HG03565 (cell line): ENCODE data around the gene LRRC8A.
A peak's percentile ranks its signal among the peaks of the same experiment; 100 is the strongest.
"Not testable (repeated sequence)": the region's sequence is repeated elsewhere in the genome, so short reads cannot be mapped to it uniquely, and the experiment has no call there.

Experiments
- ATAC-seq: cut with Tn5 transposase; IDR thresholded peaks from one replicate; pipeline ENCODE4 v1.9.1; 2021; ENCODE audit warnings: mild to moderate bottlenecking, moderate library complexity; ENCODE audit not compliant: unreplicated experiment

Gene LRRC8A

GRCh38 chr9:128881884-128882676, at the start of gene LRRC8A, which contains the start of gene KYAT1:
LRRC8A (plus strand) TSS chr9:128882133; CDS start chr9:128907165, 25,032 bp downstream.
KYAT1 (minus strand) TSS chr9:128881950; CDS start chr9:128845405, 36,545 bp downstream.
- ATAC-seq: peak; percentile 88

- no peak for ATAC-seq
Observed at GRCh38 chr9:128833696-128834095, 48.2 kb upstream of the LRRC8A start.

DNA sequence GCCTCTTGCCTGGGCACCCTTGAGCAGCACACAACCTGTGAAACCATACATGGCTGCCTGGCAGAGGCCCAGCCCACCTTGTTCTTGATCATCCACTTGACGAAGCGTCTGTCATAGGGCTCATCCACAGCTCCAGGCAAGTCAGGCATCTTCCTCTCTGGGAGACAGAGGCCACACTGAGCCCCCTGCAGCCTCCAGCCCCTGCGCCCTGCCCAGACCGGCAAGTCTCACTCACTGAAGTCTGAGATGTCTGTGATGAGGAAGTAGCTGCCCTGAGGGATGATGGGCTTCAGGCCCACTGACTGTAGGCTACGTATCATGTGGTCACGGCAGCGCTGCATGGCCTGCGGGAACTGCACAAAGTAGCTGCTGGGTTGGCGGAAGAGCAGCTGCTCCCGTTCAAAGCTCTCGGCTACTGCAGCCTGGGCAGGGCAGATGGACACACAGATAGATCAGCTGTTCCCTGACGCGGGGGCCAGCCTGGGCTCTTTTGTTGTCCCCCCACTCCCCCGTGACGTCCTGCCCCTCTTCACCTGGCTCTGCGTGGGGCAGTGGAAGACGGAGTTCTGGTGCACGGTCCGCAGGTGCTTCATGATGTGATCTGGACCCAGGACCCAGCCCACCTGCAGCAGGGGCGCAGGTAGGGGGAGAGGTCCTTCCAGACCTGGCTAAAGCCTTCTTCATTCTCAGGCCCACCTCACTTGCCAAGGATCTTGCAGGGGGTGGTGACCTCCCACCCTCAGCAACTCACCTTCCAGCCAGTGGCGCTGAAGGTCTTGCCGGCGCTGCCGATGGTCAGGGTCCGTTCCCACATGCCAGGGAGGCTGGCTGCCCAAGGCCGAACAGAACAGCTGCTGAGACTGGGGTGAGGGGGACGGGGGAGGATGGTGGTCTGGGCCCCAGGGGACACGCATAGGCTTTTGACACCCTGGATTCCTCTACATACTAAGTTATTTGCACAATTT, 46.4 kb upstream of the LRRC8A start:
- ATAC-seq: no peak

DNA sequence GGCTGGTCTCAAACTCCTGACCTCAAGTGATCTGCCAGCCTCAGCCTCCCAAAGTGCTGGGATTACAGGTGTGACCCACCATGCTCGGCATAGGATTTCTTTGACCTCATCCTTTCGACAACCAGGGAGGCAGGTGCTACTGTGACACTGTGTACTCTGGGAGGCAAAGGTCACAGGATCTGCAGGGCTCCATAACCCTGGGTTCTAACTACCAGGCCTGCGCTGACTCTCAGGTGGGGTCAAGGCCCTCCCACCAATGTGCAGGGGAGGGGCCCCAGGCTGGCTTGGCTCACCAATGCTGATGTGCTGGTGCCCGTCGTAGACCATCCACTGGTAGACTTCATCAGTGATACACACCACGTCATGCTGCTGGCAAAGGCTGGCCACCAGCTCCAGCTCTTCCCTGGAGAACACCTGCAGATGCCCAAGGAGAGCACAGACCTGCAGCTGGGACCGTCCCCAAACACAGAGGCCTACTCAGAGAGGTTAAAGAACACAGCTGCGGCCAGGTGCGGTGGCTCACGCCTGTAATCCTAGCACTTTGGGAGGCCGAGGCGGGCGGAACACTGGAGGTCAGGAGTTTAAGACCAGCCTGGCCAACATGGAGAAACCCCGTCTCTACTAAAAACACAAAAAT, 45.3 kb upstream of the LRRC8A start:
- no peak for ATAC-seq

DNA sequence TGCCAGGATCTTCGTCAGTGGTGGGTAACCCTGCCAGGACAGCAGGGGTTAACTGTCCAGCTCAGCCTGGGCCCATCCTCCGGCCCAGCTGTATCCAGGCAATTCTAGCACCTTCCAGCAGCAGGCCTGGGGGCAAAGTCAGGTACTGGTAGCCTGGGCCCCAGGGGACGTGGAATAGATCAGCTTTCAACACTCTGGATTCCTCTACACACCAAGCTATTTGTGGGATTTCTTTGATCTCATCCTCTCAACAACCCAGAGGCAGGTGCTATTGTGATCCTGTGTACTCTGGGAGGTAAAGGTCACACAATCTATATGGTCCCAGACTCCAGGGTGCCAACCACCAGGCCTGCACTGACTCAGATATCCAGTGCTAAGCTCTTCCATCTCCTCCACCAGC, 43.6 kb upstream of the LRRC8A start:
- no peak for ATAC-seq

GRCh38 chr9:128840524-128840923, 41.4 kb upstream of the LRRC8A start:
- ATAC-seq: no peak

GRCh38 chr9:128841694-128842492, 40.0 kb upstream of the LRRC8A start:
- no peak for ATAC-seq

DNA sequence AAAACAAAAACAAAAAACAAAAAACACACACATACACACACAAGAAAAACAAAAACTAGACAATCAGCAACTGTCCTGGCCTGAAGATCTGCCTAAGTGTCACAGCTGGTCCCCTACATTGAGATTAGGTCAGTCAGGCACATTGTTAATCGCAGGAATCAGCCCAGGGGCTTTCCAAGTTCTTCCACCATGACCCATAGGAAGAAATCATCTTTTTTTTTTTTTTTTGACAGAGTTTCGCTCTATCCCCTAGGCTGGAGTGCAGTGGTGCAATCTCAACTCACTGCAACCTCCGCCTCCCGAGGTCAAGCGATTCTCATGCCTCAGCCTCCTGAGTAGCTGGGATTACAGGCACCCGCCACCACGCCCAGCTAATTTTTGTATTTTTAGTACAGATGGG, 38.8 kb upstream of the LRRC8A start:
- ATAC-seq: not testable (repeated sequence)

- no peak for ATAC-seq
Observed at GRCh38 chr9:128845186-128845931, 36.6 kb upstream of the LRRC8A start.

DNA sequence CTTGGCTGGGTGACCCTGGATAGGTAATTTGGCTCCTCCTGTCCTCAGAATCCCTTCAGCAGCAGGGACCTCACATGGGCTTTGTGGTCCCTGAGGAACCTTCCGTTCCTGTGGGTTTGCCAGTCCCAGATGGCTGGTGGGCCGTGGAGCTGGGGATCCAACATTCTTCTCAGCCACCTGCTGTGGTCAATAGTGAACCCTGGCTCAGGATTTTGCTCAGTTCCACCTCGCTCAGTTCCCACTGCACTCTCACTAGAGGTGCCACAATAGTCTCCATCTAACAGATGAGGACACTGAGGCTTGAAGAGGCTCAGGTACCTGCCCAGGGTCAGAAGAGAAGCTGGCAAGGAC, 35.3 kb upstream of the LRRC8A start:
- no peak for ATAC-seq

GRCh38 chr9:128847803-128848202, 34.1 kb upstream of the LRRC8A start:
- no peak for ATAC-seq

- ATAC-seq: not testable (repeated sequence)
Observed at GRCh38 chr9:128851024-128851423, 30.9 kb upstream of the LRRC8A start.

DNA sequence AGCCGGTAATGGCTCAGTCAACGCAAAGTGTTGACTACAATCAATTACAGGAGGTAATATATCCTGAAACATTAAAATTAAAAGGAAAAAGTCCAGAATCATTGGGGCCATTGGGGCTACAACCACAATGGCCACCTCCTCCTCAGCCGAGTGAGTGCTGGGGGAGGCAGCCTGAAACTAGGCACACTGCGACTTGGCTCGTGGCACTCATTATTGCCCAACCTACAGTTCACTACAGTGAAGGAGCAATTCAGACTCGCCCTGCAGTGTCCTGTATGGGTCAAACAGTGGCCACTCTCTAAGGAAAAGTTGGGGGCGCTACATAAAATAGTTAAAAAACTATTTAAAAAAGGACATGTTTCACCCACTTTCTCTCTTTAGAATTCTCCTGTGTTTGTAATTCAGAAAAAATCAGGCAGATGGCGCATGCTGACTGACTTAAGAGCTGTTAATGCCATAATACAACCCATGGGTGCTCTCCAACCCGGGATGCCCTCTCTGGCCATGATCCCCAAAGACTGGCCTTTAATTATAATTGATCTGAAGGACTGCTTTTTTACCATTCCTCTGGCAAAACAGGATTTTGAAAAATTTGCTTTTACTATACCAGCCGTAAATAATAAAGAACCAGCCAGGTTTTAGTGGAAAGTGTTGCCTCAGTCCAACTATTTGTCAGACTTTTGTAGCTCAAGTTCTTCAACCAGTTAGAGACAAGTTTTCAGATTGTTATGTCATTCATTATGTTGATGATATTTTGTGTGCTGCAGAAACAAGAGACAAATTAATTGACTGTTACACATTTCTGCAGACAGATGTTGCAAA, 29.9 kb upstream of the LRRC8A start:
- not testable (repeated sequence) for ATAC-seq

DNA sequence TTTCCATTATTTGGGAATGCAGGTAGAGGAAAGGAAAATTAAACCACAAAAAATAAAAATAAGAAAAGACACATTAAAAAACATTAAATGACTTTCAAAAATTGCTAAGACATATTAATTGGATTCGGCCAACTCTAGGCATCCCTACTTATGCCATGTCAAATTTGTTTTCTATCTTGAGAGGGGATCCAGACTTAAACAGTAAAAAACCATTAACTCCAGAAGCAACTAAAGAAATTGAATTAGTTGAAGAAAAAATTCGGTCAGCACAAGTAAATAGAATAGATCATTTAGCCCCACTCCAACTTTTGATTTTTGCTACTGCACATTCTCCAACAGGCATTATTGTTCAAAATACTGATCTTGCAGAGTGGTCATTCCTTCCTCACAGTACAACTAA, 29.3 kb upstream of the LRRC8A start:
- not testable (repeated sequence) for ATAC-seq

GRCh38 chr9:128854454-128854853, 27.5 kb upstream of the LRRC8A start:
- ATAC-seq: not testable (repeated sequence)

- ATAC-seq: not testable (repeated sequence)
Observed at GRCh38 chr9:128858476-128858875, 23.5 kb upstream of the LRRC8A start.

DNA sequence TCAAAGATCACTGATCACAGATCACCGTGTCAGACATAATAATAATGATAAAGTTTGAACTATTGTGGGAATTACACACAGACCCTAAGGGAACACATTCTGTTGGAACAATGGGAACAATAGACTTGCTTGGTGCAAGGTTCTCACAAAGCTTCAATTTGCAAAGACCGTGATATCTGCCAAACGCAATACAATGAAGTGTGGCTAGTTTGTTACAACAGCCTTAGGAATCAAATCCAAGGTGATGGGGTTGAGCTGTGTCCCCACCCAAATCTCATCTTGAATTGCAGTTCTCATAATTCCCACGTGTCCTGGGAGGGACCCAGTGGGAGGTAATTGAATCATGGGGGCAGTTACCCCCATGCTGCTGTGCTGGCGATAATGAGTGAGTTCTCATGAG, 21.0 kb upstream of the LRRC8A start:
- ATAC-seq: no peak

- ATAC-seq: no peak
Observed at GRCh38 chr9:128861501-128861900, 20.4 kb upstream of the LRRC8A start.

GRCh38 chr9:128862401-128862851, 19.5 kb upstream of the LRRC8A start:
- no peak for ATAC-seq
